Lung (tissue), 12 donors: ENCODE measurements around the gene ETAA1. TPM values are rescaled to one million over a fixed set of nuclear protein-coding genes. Genes with fewer than 3 reads are reported as not detected.

ENCODE experiments used
- ATAC-seq: fragments of 200-7000 bp; cut with Tn5 transposase; one replicate; pipeline ENCODE4 v1.9.1; 2020; ENCODE audit warnings: moderate number of reproducible peaks; ENCODE audit not compliant: insufficient read depth, low FRiP score
- DNase-seq, 3 donors: peaks; one replicate each; pipeline ENCODE4 v3.0.0-alpha.2; 2013 to 2017
- H3K27ac ChIP-seq, 2 donors: one replicate each; pipeline ENCODE4 v1.5.1; 2013; ENCODE audit warnings: mild to moderate bottlenecking in 2 of 2, moderate library complexity in 2 of 2, control low read depth in 1 of 2, inconsistent platforms in 1 of 2, low read depth in 1 of 2, low read length in 1 of 2
- H3K27me3 ChIP-seq, 3 donors: one replicate each; pipeline ENCODE4 v1.5.1; 2013; ENCODE audit warnings: low read length in 2 of 3; ENCODE audit not compliant: control insufficient read depth in 3 of 3, insufficient read depth in 3 of 3
- H3K36me3 ChIP-seq, 4 donors: one replicate each; pipeline ENCODE4 v1.5.1; 2013; ENCODE audit warnings: low read length in 4 of 4, mild to moderate bottlenecking in 1 of 4, moderate library complexity in 1 of 4; ENCODE audit not compliant: control insufficient read depth in 4 of 4, insufficient read depth in 4 of 4
- H3K4me1 ChIP-seq, 5 donors: one replicate each; pipeline ENCODE4 v1.5.1; 2013; ENCODE audit warnings: low read length in 5 of 5, mild to moderate bottlenecking in 2 of 5, moderate library complexity in 1 of 5; ENCODE audit not compliant: control insufficient read depth in 5 of 5, insufficient read depth in 5 of 5
- H3K4me3 ChIP-seq: one replicate; pipeline ENCODE4 v1.5.1; 2013; ENCODE audit warnings: mild to moderate bottlenecking, control low read depth, moderate library complexity
- H3K9ac ChIP-seq, 2 donors: one replicate each; pipeline ENCODE4 v1.5.1; 2013; ENCODE audit warnings: low read length in 2 of 2, control low read depth in 1 of 2; ENCODE audit not compliant: insufficient read depth in 1 of 2
- H3K9me3 ChIP-seq, 4 donors: one replicate each; pipeline ENCODE4 v1.5.1; 2013; ENCODE audit warnings: low read length in 3 of 4, mild to moderate bottlenecking in 1 of 4, moderate library complexity in 1 of 4; ENCODE audit not compliant: control insufficient read depth in 4 of 4, insufficient read depth in 3 of 4
- CTCF ChIP-seq: IDR thresholded peaks from 2 replicates; pipeline ENCODE4 v1.5.1; 2012; ENCODE audit warnings: mild to moderate bottlenecking; ENCODE audit errors: control extremely low read depth, extremely low read depth
- WGBS, 2 donors: extraction: QIAGEN DNeasy Blood & Tissue Kit; methylation state at CpG; one replicate each; pipeline ENCODE4 v1.1.7; 2013; 5-methylcytosine and 5-hydroxymethylcytosine counted together
- polyA plus RNA-seq, 2 donors: library from polyadenylated mRNA; stranded (reverse); fragments of 200-250 nt; gene quantifications; one replicate each; pipeline ENCODE4 v1.2.1, GENCODE V29; 2013
- total RNA-seq, 2 donors: library from RNA; depleted of rRNA in 1 of 2; stranded (reverse); fragments of >200 nt in 1 of 2; gene quantifications; one replicate each; pipeline ENCODE4 v1.2.1, GENCODE V29; 2014 to 2021
- donor health status: control.
- donor health status: control.
- donor health status: Bipolar disorder and iron deficiency.
- donor health status: healthy.
- donor health status: DM: yes; HTN: yes; CAD: no.

The ETAA1 gene
- total and polyA plus RNA-seq, 4 donors = 4.3 to 27.6 (median 11.2) TPM

DNA sequence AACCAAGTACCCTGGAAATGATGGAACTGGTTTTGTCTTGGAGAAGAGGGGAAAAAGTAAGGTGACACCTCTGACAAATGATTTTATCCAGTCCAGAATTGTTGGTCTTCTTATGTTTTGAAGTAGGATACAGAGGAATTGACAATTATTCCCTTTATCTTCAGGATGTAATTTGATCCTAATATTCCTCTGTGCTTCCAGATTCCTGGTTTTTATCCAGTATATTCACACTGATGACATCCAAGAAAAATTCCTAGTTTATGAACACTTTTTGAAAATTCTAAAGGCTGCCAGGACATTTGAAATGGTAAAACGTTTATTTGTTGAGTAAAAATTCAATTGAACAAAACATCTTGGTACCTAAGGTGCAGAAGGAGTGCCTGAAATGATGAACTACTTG is 22.2 kb upstream of the ETAA1 start:
- H3K4me1 ChIP-seq = peaks cover 0 to 12% (median 0%) of the 10 kb centered on the region in 5 donors
- no peaks in the 10 kb centered on the region for H3K27me3 ChIP-seq
- no peak for TF ChIP-seq CTCF
- H3K27ac ChIP-seq = no peak overlapping the region
- DNase-seq (peak in 2 of 3 donors; percentile 28 to 48), ATAC-seq (no peak)
- H3K4me3 ChIP-seq = no peak overlapping the region
- no peak overlapping the region for H3K9ac ChIP-seq
- 54 to 71% methylated on average over 1 of the region's 1 CpG for WGBS, 2 donors
- peaks cover 0 to 3% (median 1%) of the 10 kb centered on the region in 4 donors for H3K9me3 ChIP-seq
- no peaks in the 10 kb centered on the region for H3K36me3 ChIP-seq

- Histone ChIP-seq H3K27me3 (no peaks in the 10 kb centered on the region), H3K36me3 (no peaks in the 10 kb centered on the region), H3K4me3 (no peak overlapping the region), H3K27ac (no peak overlapping the region), H3K9me3 (peaks cover 0 to 3% (median 1%) of the 10 kb centered on the region in 4 donors), H3K4me1 (peaks cover 0 to 12% (median 0%) of the 10 kb centered on the region in 5 donors), H3K9ac (no peak overlapping the region)
- DNase-seq (no peak), ATAC-seq (no peak)
- TF ChIP-seq CTCF = no peak
- 91 to 92% methylated on average over 1 of the region's 1 CpG for WGBS, 2 donors
These were observed 18.6 kb upstream of the ETAA1 start for GRCh38 chr2:67378555-67378954.

- 86 to 95% methylated on average over 1 of the region's 1 CpG for WGBS, 2 donors
- Histone ChIP-seq H3K27me3 (no peaks in the 10 kb centered on the region), H3K27ac (no peak overlapping the region), H3K9me3 (peaks cover 0 to 3% (median 1%) of the 10 kb centered on the region in 4 donors), H3K9ac (no peak overlapping the region), H3K36me3 (no peaks in the 10 kb centered on the region), H3K4me1 (peaks cover 0 to 12% (median 0%) of the 10 kb centered on the region in 5 donors), H3K4me3 (no peak overlapping the region)
- no peak for DNase-seq
- no peak for ATAC-seq
- no peak for TF ChIP-seq CTCF
These were observed 18.1 kb upstream of the ETAA1 start for GRCh38 chr2:67379048-67379447.
